H9 (cell line): Measurements from ENCODE around the gene PRKACA. TPM values are rescaled to one million over a fixed set of nuclear protein-coding genes. Genes with fewer than 3 reads are reported as not detected.

Experiments used
- DNase-seq: peaks from one replicate; pipeline ENCODE4 v3.0.0-alpha.2; 2017
- H2AFZ ChIP-seq: one replicate; pipeline ENCODE4 v1.6.1; 2013; ENCODE audit warnings: mild to moderate bottlenecking, low read length, control low read depth, moderate library complexity
- H2AK5ac ChIP-seq: 2 replicates; pipeline ENCODE4 v1.6.1; 2013; ENCODE audit warnings: low read length, control low read depth, mixed read lengths; ENCODE audit not compliant: insufficient read length
- H2BK120ac ChIP-seq: one replicate; pipeline ENCODE4 v1.6.1; 2013; ENCODE audit warnings: low read depth, mild to moderate bottlenecking, low read length, control low read depth, inconsistent platforms; ENCODE audit not compliant: poor library complexity, severe bottlenecking
- H2BK12ac ChIP-seq: 2 replicates; pipeline ENCODE4 v1.6.1; 2013; ENCODE audit warnings: low read length, control low read depth, mixed read lengths, low read depth; ENCODE audit not compliant: insufficient read length
- H2BK15ac ChIP-seq: 2 replicates; pipeline ENCODE4 v1.6.1; 2013; ENCODE audit warnings: low read depth, low read length, control low read depth
- H2BK20ac ChIP-seq: one replicate; pipeline ENCODE4 v1.6.1; 2013; ENCODE audit warnings: low read depth, mild to moderate bottlenecking, low read length, control low read depth, inconsistent platforms; ENCODE audit not compliant: poor library complexity, severe bottlenecking
- H2BK5ac ChIP-seq: 2 replicates; pipeline ENCODE4 v1.6.1; 2013; ENCODE audit warnings: low read length, control low read depth, mixed read lengths; ENCODE audit not compliant: insufficient read length
- H3K14ac ChIP-seq: 2 replicates; pipeline ENCODE4 v1.6.1; 2013; ENCODE audit warnings: low read length, control low read depth; ENCODE audit not compliant: insufficient read depth
- H3K18ac ChIP-seq: 2 replicates; pipeline ENCODE4 v1.6.1; 2013; ENCODE audit warnings: low read depth, mild to moderate bottlenecking, mixed read lengths, low read length, control low read depth; ENCODE audit not compliant: insufficient read length
- H3K23ac ChIP-seq: 2 replicates; pipeline ENCODE4 v1.6.1; 2013; ENCODE audit warnings: low read length, control low read depth, mixed read lengths, low read depth; ENCODE audit not compliant: insufficient read length
- H3K23me2 ChIP-seq: 2 replicates; pipeline ENCODE4 v1.6.1; 2013; ENCODE audit warnings: low read depth, mild to moderate bottlenecking, mixed read lengths, low read length, control low read depth; ENCODE audit not compliant: insufficient read length, poor library complexity, severe bottlenecking
- H3K27ac ChIP-seq: 2 replicates; pipeline ENCODE4 v1.5.1; 2013; ENCODE audit warnings: low read length, control low read depth, mixed read lengths, low read depth; ENCODE audit not compliant: insufficient read length
- H3K27me3 ChIP-seq: 2 replicates; pipeline ENCODE4 v1.6.1; 2013; ENCODE audit warnings: low read length, control low read depth, inconsistent platforms; ENCODE audit not compliant: insufficient read depth
- H3K4ac ChIP-seq: 2 replicates; pipeline ENCODE4 v1.6.1; 2013; ENCODE audit warnings: low read depth, mild to moderate bottlenecking, control low read depth, inconsistent platforms, low read length, moderate library complexity
- H3K4me1 ChIP-seq: 2 replicates; pipeline ENCODE4 v1.6.1; 2013; ENCODE audit warnings: low read length, control low read depth, inconsistent platforms; ENCODE audit not compliant: insufficient read depth
- H3K4me2 ChIP-seq: 2 replicates; pipeline ENCODE4 v1.6.1; 2013; ENCODE audit warnings: low read length, control low read depth, mixed read lengths; ENCODE audit not compliant: insufficient read length, insufficient read depth
- H3K56ac ChIP-seq: 2 replicates; pipeline ENCODE4 v1.6.1; 2013; ENCODE audit warnings: low read depth, mild to moderate bottlenecking, mixed read lengths, low read length, control low read depth; ENCODE audit not compliant: insufficient read length
- H3K79me1 ChIP-seq: 2 replicates; pipeline ENCODE4 v1.6.1; 2013; ENCODE audit warnings: low read depth, mild to moderate bottlenecking, moderate library complexity, low read length, control low read depth, inconsistent platforms; ENCODE audit not compliant: insufficient read depth, poor library complexity, severe bottlenecking
- H3K79me2 ChIP-seq: 2 replicates; pipeline ENCODE4 v1.6.1; 2013; ENCODE audit warnings: low read length, control low read depth, inconsistent platforms; ENCODE audit not compliant: insufficient read depth
- H3K9ac ChIP-seq: 2 replicates; pipeline ENCODE4 v1.6.1; 2013; ENCODE audit warnings: low read length, control low read depth, mixed read lengths; ENCODE audit not compliant: insufficient read length; ENCODE audit errors: extremely low read depth
- H3K9me3 ChIP-seq: one replicate; pipeline ENCODE4 v1.6.1; 2013; ENCODE audit warnings: low read depth, low read length, inconsistent platforms; ENCODE audit not compliant: control insufficient read depth
- H3T11ph ChIP-seq: one replicate; pipeline ENCODE4 v1.6.1; 2013; ENCODE audit warnings: mild to moderate bottlenecking, low read length, control low read depth, inconsistent platforms
- H4K20me1 ChIP-seq: one replicate; pipeline ENCODE4 v1.6.1; 2013; ENCODE audit not compliant: control insufficient read depth, insufficient read length, insufficient read depth
- H4K5ac ChIP-seq: 2 replicates; pipeline ENCODE4 v1.6.1; 2013; ENCODE audit warnings: low read depth, mild to moderate bottlenecking, mixed read lengths, low read length, control low read depth; ENCODE audit not compliant: insufficient read length
- H4K8ac ChIP-seq: replicated peaks from 2 replicates; pipeline ENCODE4 v1.6.1; 2013; ENCODE audit warnings: low read length, control low read depth, mixed read lengths, low read depth; ENCODE audit not compliant: insufficient read length
- H4K91ac ChIP-seq: 2 replicates; pipeline ENCODE4 v1.6.1; 2013; ENCODE audit warnings: low read depth, mild to moderate bottlenecking, moderate library complexity, mixed read lengths, low read length, control low read depth; ENCODE audit not compliant: insufficient read length
- H3K27ac Mint-ChIP-seq, 3 experiments: 2 replicates in 2 of 3; 3 replicates in 1 of 3; pipeline ENCODE4 v1.8.0; 2020 to 2021; ENCODE audit warnings: mixed read lengths in 3 of 3, mild to moderate bottlenecking in 1 of 3, moderate library complexity in 1 of 3
- H3K27me3 Mint-ChIP-seq: 2 replicates; pipeline ENCODE4 v1.8.0; 2021; ENCODE audit warnings: low read depth, mild to moderate bottlenecking, moderate library complexity, mixed read lengths
- H3K36me3 Mint-ChIP-seq, 3 experiments: 2 replicates in 2 of 3; 3 replicates in 1 of 3; pipeline ENCODE4 v1.8.0; 2020 to 2021; ENCODE audit warnings: low read depth in 3 of 3, mixed read lengths in 3 of 3; ENCODE audit not compliant: insufficient read depth in 1 of 3
- H3K4me1 Mint-ChIP-seq, 2 experiments: 2 replicates each; pipeline ENCODE4 v1.8.0; 2020; ENCODE audit warnings: mixed read lengths in 2 of 2
- H3K4me3 Mint-ChIP-seq, 2 experiments: 2 replicates in 1 of 2; 3 replicates in 1 of 2; pipeline ENCODE4 v1.8.0; 2020 to 2021; ENCODE audit warnings: mild to moderate bottlenecking in 2 of 2, mixed read lengths in 2 of 2, moderate library complexity in 1 of 2
- H3K9me3 Mint-ChIP-seq, 2 experiments: 2 replicates in 1 of 2; 3 replicates in 1 of 2; pipeline ENCODE4 v1.8.0; 2020; ENCODE audit warnings: mild to moderate bottlenecking in 2 of 2, mixed read lengths in 2 of 2, moderate library complexity in 1 of 2
- CTCF ChIP-seq: fragments of 200-600 bp; sonication (generic); conservative IDR thresholded peaks from 3 replicates; pipeline ENCODE4 v1.8.0; 2021; ENCODE audit warnings: antibody characterized with exemption, mild to moderate bottlenecking
- WGBS: extraction: QIAGEN DNeasy Blood & Tissue Kit; methylation state at CpG from one replicate; pipeline ENCODE4 v1.1.7; 2013; ENCODE audit warnings: missing lambda C conversion rate, low lambda C conversion rate, mixed read lengths; ENCODE audit not compliant: insufficient read length; ENCODE audit errors: extremely low coverage; 5-methylcytosine and 5-hydroxymethylcytosine counted together
- total RNA-seq: library from RNA; stranded (reverse); gene quantifications from 2 replicates; pipeline ENCODE4 v1.2.1, GENCODE V29; 2021

PRKACA gene
- total RNA-seq, 1 experiment from 2014 or later, result 51.8 TPM

- Histone ChIP-seq H3K27ac (no peak overlapping the region), H4K8ac (no peak overlapping the region), H3K4me2 (no peak overlapping the region), H3K23me2 (peaks cover 6% of the 10 kb centered on the region), H2AFZ (no peak overlapping the region), H3K4ac (no peak overlapping the region), H4K91ac (no peak overlapping the region), H3K4me1 (no peaks in the 10 kb centered on the region; the same call in 1 of the 2 replicates), H4K20me1 (no peaks in the 10 kb centered on the region), H2BK20ac (no peak overlapping the region), H2BK5ac (no peak overlapping the region), H3K14ac (no peak overlapping the region), H3T11ph (no peak overlapping the region), H4K5ac (no peak overlapping the region), H3K9me3 (no peaks in the 10 kb centered on the region), H3K79me1 (no peaks in the 10 kb centered on the region), H3K9ac (no peak overlapping the region), H3K23ac (no peak overlapping the region), H2AK5ac (no peak overlapping the region), H2BK120ac (no peak overlapping the region), H3K56ac (no peak overlapping the region), H3K79me2 (no peaks in the 10 kb centered on the region), H2BK12ac (no peak overlapping the region), H3K27me3 (peaks cover 8% of the 10 kb centered on the region), H2BK15ac (no peak overlapping the region), H3K18ac (no peak overlapping the region)
- Mint-ChIP-seq H3K27ac (no peak overlapping the region), H3K4me1 (peaks cover 9 to 23% of the 10 kb centered on the region in 2 experiments), H3K9me3 (no peaks in the 10 kb centered on the region; a peak in 2 of 5 replicates), H3K36me3 (peaks cover 0 to 2% (median 0%) of the 10 kb centered on the region in 3 experiments; a peak in 2 of 7 replicates), H3K4me3 (peak overlapping the region in 1 of 2 experiments; percentile 93; a peak in 3 of 5 replicates), H3K27me3 (peaks cover 46% of the 10 kb centered on the region)
- DNase-seq, result peak; percentile 61
- WGBS, result no CpG with 5 or more reads among the region's 15 CpGs
- peak; percentile 85 for TF ChIP-seq CTCF
Measured at GRCh38 chr19:14059093-14059480, 58.5 kb downstream of the PRKACA start.
